HG02623 (cell line): ENCODE measurements around the gene RABL6.
"Not testable (repeated sequence)": the region's sequence is repeated elsewhere in the genome, so short reads cannot be mapped to it uniquely, and the experiment has no call there.

Experiments used
- ATAC-seq: cut with Tn5 transposase; IDR thresholded peaks from one replicate; pipeline ENCODE4 v1.9.1; 2021; ENCODE audit warnings: moderate library complexity; ENCODE audit not compliant: unreplicated experiment

RABL6 gene

DNA sequence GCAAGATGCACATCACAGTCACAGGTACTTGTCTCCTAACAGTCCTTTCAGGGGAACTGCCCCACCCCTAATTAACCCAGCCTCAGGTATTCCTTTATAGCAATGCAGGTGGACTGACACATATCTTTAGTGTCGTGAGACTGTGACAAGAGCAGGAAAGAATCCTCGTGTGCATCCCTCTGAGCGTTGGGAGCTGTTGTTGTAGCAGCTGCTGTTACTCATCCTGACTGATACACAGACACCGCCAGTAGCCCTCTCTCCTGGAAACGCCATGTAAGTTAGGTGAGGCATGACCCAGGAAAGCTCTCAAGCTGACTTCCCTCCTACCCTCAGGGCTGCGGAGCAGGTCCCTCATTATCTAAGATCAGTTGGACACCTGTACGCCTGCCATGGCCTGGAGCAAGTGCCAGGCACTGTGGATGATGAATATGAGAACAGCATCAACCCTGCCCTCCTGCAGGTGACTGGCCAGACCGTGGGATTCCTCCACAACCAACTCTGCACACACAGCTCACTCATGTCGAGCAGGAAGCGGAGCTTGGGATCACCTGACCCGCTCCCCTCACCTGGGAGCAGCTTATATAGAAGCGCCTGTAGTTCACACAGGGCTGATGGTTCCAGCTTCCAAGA lies 33.2 kb upstream of the RABL6 start:
- ATAC-seq = no peak

DNA sequence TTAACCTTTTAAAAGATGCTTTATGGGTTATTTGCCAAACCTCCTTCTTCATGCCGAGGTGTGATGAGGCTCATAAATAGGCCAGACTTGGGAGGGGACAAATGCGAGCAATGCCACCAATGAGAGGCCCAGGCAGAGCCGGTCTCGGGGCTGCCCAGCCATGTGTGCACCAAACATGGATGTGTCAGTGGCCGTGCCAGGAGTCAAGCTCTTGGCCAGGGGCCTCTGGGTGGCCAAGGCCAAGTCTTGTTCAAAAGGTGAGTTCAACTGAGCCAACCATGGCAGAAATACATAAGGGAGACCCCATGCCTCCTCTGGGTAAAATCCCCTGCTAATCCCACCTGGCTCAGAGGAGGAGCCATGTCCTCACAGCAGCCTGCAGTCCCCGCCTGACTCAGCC lies 32.6 kb upstream of the RABL6 start:
- ATAC-seq = no peak

DNA sequence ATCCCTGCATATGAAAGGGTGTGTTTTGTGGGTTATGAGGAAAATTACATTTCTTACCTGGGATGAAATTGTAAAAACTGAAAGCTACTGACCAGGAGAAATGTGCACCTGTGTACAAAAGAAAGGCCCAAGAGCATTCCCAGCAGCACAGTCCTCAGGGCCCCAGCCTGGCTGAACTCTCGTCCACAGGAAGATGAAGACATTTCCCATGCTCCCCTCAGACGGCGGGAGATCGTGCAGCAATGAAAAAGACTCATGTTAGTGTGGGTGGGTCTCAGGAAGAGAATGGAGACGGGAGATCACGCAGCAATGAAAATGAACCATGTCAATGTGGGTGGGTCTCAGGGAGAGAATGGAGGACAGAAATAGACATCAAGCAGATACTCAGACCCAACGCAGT lies 30.8 kb upstream of the RABL6 start:
- no peak for ATAC-seq

DNA sequence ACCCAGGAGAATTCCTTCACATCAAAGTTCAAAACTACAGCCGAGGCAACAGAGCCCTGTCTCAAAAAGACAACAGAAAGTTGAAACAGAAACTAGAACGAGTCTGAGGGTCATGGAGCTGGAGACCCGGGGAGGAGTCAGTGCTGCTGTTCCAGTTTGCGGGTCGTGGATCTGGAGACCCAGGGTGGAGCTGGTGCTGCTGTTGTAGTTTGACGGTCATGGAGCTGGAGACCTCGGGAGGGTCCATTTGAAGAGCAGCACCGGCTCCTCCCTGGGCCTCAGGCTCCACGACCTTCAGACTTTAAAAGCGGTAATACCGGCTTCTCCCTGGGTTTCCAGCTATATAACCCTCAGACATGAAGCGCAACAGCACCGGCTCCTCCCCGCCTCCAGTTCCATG lies 30.4 kb upstream of the RABL6 start:
- ATAC-seq = no peak

DNA sequence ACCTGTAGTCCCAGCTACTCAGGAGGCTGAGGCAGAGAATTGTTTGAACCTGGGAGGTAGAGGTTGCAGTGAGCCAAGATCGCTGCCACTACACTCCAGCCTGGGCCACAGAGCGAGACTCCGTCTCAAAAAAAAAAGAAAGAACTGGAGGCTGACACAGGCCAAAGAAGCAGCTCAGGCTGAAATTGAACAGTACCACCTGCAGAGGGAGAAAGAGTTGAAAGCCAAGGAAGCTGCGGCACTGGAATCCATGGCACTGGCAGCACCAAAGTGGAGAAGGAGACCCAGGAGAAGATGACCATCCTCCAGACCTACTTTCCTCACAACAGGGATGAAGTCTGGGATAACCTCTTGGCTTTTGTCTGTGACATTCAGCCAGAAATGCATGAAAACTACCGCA lies 27.9 kb upstream of the RABL6 start:
- ATAC-seq = no peak

DNA sequence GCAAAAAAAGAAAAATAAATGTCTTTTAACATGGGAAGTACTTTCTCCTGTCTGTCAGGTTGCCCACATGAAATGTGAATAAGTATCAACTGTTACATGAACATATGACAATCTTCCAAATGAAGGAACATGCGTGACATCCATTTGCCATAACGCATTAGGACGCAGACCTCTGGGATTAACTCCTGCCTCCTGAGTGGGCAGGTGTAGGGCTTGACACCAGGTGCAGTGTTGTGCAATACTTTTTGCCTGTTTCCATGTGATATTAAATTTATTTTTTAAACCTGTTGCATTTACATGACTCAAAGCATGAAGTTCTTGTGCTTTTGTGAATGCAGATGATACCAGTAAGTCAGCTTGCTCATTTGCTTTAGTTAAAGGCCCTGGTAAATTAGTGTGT lies 25.3 kb upstream of the RABL6 start:
- no peak for ATAC-seq

DNA sequence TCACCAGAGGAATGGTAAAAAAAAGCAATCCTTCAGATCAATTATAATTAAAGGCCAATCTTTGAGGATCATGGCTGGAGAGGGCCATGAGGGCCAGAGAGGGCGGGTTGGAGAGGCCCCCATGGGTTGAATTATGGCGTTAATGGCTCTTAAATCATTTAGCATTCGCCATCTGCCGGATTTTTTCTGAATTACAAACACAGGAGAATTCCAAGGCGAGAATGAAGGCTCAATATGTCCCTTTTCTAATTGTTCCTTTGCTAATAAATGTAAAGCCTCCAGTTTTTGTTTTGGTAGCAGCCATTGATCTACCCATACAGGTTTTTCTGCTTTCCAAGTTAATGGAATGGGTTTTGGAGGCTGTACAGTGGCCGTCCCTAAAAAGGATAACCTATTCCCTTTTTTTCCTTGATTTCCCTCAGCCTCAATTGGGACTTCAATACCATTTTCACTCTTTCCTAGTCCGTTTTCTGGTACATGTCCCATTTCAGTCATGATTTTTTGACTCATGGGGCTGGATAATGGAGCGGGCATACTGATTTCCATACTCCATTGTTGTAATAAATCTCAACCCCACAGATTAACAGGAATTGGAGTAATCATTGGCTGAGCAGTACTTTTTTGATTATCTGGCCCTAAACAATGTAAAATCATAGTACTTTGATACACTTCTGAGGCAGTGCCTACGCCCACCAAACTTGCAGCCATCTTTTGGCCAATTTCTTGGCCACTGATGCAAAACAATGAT lies 23.3 kb upstream of the RABL6 start:
- no peak for ATAC-seq

DNA sequence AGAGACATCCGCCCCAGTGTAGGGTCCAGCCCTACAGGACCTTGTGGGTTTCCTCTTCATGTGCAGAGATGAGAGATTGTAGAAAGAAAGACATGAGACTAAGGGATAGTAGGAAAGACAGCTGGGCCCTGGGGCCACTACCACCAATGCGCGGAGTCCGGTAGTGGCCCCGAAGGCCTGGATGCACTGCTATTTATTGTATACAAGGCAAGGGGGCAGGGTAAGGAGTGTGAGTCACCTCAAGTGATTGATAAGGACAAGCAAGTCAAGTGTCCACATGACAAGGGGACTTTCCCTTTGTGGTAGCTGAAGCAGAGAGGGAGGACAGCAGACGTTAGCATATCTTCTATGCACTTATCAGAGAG lies 22.8 kb upstream of the RABL6 start:
- ATAC-seq = no peak

DNA sequence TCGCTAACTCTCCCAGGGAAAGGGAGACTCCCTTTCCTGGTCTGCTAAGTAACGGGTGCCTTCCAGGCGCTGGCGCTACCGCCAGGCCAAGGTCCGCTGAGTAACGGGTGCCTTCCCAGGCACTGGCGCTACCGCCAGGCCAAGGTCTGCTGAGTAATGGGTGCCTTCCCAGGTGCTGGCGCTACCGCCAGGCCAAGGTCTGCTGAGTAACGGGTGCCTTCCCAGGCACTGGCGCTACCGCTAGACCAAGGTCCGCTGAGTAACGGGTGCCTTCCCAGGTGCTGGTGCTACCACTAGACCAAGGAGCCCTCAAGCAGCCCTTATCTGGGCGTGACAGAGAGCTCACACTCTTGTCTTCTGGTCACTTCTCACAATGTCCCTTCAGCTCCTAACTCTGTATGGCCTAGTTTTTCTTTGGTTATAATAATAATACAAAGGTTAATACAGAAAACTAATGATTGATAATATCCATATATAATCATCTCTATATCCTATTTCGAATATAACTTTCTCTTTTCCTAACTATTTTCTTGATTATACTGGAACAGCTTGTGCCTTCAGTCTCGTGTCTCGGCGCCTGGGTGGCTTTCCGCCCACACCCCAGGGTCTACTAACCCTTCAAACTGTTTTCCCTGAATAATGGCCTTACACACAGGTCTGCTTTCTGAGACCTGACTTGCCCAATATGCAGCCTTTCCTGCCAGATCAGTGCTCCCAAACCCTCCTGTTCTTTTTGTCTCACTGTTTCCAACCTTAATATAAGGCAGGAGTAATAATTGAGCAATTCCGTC lies 22.0 kb upstream of the RABL6 start:
- not testable (repeated sequence) for ATAC-seq

DNA sequence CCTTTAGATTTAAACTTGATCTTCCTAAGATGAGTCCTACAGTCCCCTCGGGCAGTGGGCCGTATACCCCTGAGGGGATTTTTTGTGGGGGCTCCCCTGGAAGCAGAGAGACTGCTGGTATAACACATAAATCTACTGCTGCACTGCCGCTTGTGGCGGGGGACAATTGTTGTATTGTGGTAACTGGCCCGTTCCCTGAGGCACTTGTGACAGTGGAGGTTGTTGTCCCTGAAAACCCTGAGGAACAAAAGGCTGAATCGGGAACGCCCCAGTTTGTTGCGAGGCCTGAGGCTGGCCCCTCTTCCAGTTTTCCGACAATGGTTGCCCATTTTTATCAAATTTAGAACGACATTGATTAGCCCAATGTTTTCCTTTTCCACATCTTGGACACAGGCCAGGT lies 21.3 kb upstream of the RABL6 start:
- ATAC-seq = no peak

DNA sequence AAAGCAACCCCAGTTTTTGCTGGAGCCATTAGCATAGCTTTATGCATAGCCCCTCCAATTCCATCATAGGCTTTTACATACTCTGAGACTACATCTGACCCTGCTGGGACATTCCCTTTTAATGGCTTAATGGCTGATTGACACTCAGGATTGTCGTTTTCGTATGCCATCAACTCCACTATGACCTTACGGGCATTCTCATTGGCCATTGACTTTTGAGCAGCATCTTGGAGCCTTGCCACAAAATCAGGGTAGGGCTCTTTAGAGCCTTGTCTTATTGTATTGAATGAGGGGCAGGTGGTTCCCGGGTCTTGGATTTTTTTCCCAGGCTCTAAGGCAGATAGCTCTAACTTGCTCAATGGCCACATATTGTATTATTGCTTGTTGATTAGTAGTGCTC lies 20.8 kb upstream of the RABL6 start:
- not testable (repeated sequence) for ATAC-seq

DNA sequence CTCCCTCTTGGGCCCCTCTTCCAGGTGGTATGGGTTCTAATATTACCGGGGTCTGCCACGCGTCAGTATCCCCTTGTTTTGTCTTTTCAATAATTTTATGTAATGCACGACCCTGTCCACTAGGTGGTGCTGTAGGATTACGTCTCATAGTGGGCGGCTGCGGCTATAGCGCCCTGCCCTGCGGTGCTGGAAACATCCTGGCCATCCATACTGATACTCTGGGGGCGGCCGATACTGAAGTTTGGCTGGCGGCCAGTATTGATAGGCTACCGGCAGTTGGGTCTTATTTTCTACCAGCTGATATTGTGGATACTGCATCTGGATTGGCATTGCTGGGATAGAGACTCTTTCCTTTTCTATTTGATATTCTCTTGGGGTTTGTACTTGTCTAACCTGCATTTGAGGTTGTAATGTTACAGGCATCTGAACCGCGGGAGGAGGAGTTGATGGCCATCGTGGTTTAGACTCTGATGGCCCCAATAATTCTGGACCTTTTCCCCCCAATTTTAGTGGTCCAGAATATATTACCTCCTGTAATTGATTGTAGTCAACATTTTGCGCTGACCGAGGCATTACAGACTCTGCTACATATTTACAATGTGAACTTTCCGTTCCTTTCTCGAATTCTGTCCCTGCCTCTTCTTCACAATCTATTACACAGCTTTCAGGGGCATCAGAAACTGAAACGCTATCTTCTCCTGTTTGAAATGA lies 19.9 kb upstream of the RABL6 start:
- ATAC-seq = no peak

DNA sequence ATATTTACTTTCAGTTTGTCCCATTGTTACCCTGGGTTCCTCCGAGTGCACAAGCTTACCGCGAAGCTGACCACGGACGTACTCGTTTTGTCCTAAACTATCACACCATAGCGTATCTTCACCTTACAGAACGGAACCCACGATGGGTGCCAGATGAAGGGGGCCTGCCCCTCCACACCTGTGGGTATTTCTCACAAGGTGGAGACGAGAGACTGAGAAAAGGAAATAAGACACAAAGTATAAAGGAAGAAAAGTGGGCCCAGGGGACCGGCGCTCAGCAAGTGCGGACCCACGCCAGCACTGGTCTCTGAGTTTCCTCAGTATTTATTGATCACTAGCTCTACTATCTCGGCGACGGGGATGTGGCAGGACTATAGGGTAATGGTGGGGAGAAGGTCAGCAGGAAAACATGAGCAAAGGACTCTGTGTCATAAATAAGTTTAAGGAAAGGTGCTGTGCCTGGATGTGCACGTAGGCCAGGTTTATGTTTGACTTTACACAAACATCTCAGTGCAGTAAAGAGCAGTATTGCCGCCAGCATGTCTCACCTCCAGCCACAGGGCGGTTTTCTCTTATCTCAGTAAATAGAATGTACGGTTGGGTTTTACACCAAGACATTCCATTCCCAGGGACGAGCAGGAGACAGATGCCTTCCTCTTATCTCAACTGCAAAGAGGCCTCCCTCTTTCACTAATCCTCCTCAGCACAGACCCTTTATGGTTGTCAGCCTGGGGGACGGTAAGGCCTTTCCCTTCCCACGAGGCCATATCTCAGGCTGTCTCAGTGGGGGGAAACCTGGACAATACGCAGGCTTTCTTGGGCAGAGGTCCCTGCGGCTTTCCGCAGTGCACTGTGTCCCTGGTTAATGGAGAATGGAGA lies 18.9 kb upstream of the RABL6 start:
- ATAC-seq = not testable (repeated sequence)

DNA sequence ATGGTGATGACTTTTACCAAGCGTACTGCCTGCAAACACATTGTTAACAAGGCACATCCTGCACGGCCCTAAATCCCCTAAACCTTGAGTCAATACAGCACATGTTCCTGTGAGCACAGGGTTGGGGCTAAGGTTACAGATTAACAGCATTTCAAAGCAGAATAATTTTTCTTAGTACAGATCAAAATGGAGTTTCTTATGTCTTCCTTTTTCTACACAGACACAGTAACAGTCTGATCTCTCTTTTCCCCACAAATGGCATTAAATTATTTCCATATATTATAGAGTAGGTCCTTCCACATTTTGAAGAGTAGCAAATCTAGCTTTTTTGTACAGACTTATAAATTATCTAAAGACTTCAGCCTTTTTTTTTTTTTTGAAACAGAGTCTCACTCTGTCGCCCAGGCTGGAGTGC lies 18.2 kb upstream of the RABL6 start:
- no peak for ATAC-seq

DNA sequence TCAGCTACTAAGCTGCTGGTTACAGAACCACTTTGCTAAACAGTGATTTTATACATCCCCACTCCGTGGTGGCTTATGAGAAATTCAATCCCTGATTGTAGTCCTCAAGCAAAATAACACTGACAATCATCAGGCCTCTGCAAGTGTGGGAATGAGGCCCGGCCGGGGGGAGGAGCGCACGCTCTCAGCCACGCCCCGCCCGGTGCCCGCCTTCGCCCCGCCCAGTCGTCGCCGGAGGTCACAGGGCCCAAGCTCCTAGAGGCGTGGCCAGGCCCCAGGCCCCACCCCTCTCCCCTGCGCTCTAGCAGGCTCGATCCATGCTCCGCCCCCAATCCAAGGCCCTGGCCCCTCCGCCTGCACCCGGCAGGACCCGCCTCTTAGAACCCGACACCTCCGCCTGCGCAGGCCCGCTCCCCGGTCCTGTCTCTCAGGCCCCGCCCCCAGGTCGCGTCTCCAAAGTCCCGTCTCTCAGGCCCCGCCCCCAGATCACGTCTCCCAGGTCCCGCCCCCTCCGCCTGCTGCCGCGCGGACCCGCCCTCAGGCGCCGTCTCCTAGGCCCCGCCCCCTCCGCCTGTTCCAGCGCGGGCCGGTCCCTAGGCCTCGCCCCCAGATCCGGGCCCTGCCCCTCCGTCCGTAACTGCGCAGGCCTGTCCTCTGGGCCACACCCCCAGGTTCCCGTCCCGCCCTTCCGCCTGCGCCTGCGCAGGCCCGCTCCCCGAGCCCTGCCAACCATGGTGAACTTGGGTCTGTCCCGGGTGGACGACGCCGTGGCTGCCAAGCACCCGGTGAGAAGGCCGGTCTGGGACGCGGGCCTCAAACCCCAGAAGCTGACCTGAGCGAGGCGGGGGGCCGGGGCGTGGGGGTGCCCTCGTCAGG lies 16.9 kb upstream of the RABL6 start, which contains the start of gene TMEM141:
Gene TMEM141 (plus strand): TSS at position 705 of the 876 bp plus-strand sequence. CDS start 27 bp downstream, at position 732.
- ATAC-seq = peak; percentile 79

DNA sequence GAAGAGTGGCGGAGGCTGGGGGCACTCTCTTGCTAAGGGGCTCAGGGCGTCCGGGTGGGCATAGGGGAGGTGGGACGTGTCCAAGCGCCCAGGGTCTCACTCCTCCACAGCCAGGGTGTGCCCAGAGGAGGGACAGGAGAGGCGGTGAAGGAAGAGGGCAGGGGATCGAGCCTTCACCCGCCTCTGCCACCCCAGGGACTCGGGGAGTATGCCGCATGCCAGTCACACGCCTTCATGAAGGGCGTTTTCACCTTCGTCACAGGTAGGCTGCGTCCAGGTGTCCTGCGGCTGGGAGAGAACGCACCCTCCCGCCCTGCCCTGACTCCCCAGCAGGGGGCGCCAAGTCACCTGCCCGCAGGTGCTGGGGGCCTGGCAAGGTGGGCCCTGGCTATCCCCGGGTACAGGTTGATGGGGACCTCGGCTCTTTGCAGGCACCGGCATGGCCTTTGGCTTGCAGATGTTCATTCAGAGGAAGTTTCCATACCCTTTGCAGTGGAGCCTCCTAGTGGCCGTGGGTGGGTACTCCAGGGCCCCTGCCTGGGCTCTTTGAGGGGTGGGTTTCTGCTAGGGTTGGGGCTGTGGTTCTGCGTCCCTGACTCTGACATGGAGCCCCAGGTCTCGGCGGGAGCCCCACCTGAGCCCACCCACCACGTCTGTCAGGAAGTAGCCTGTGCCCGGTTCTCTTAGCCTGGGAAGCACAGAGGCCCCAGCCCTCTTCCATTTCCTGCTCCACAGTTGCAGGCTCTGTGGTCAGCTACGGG lies 16.1 kb upstream of the RABL6 start:
- no peak for ATAC-seq

DNA sequence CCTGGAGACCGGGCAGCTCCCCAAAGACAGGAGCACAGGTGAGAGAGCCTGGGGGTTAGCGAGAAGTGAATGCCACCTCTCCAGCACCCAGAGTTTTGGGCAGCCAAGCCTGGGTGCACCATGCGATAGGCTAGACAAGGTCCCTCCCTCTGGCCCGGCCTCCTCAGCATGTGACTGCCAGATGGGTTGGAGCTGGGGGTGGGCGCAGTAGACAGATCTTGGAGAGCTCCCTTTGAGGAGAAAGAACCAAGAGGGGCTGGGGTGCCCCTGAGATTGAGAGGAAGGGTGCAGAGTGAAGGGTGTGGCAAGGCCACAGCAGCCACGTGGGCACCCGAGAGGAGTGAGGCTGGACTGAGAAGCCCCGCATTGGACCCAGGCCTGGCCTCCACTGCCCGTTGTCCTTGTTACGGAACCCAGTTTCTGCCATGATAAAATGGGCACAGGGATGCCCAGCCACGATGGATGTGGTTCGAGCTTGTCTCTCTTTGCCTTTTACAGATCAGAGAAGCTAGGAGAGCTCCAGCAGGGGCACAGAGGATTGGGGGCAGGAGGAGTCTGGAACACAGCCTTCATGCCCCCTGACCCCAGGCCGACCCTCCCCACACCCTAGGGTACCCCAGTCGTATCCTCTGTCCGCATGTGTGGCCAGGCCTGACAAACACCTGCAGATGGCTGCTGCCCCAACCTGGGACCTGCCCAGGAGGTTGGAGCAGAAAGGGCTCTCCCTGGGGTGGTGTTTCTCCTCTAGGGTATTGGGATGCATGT lies 15.2 kb upstream of the RABL6 start:
- ATAC-seq = no peak
